Measurements from ENCODE around the gene MAN1A2. TPM values are rescaled to one million over a fixed set of nuclear protein-coding genes. Genes with fewer than 3 reads are reported as not detected.

Gene MAN1A2
- total and polyA plus RNA-seq, 11 donors, result 5.1 to 36.5 (median 19.9) TPM

GRCh38 chr1:117481410-117481809 lies 114.2 kb downstream of the MAN1A2 start:
- Histone ChIP-seq H3K9me3 (peaks cover 0 to 11% (median 0%) of the 10 kb centered on the region in 12 donors), H3K36me3 (peaks cover 0 to 34% (median 3%) of the 10 kb centered on the region in 9 donors), H3K27ac (no peak overlapping the region), H3K27me3 (no peaks in the 10 kb centered on the region), H3K4me3 (no peak overlapping the region), H3K4me1 (no peaks in the 10 kb centered on the region)
- TF ChIP-seq POLR2A (IDR thresholded peaks at IDR 0.05), result no peak
- no peak for TF ChIP-seq CTCF (IDR thresholded peaks at IDR 0.05)
- DNase-seq (no peak), ATAC-seq (no peak)
- intact Hi-C loops (cut with DNase I), result no loop called here
- WGBS, 4 donors, result 93 to 100% (median 96%) methylated on average over 1 of the region's 1 CpG

- peaks cover 0 to 40% (median 0%) of the 10 kb centered on the region in 9 donors for H3K36me3 ChIP-seq
- DNase-seq (no peak), ATAC-seq (no peak)
- H3K4me3 ChIP-seq, result no peak overlapping the region
- H3K27ac ChIP-seq, result no peak overlapping the region
- no peaks in the 10 kb centered on the region for H3K9me3 ChIP-seq
- 93 to 98% (median 94%) methylated on average over 2 of the region's 2 CpGs for WGBS, 4 donors
- no peak for TF ChIP-seq POLR2A (IDR thresholded peaks at IDR 0.05)
- no peak for TF ChIP-seq CTCF (IDR thresholded peaks at IDR 0.05)
- no peaks in the 10 kb centered on the region for H3K27me3 ChIP-seq
- intact Hi-C loops (cut with DNase I), result no loop called here
- H3K4me1 ChIP-seq, result no peaks in the 10 kb centered on the region
These were observed 126.7 kb downstream of the MAN1A2 start for GRCh38 chr1:117493906-117494305.

GRCh38 chr1:117495068-117495467 lies 127.8 kb downstream of the MAN1A2 start:
- DNase-seq, result no peak
- Histone ChIP-seq H3K27me3 (no peaks in the 10 kb centered on the region), H3K27ac (no peak overlapping the region), H3K36me3 (peaks cover 0 to 48% (median 7%) of the 10 kb centered on the region in 9 donors), H3K4me1 (no peaks in the 10 kb centered on the region), H3K4me3 (no peak overlapping the region), H3K9me3 (no peaks in the 10 kb centered on the region)
- no peak for TF ChIP-seq CTCF (IDR thresholded peaks at IDR 0.05)
- no peak for TF ChIP-seq POLR2A (IDR thresholded peaks at IDR 0.05)
- WGBS, 4 donors, result 94 to 99% (median 98%) methylated on average over 1 of the region's 1 CpG
- ATAC-seq, result no peak
- intact Hi-C loops (cut with DNase I), result no loop called here

GRCh38 chr1:117499071-117499470 lies 131.8 kb downstream of the MAN1A2 start:
- WGBS, 4 donors, result 93 to 100% (median 98%) methylated on average over 2 of the region's 2 CpGs
- H3K27ac ChIP-seq, result no peak overlapping the region
- intact Hi-C loops (cut with DNase I), result no loop called here
- no peak overlapping the region for H3K4me3 ChIP-seq
- peaks cover 0 to 67% (median 22%) of the 10 kb centered on the region in 9 donors for H3K36me3 ChIP-seq
- no peaks in the 10 kb centered on the region for H3K27me3 ChIP-seq
- DNase-seq, result no peak
- no peak for ATAC-seq
- H3K4me1 ChIP-seq, result no peaks in the 10 kb centered on the region
- TF ChIP-seq CTCF (IDR thresholded peaks at IDR 0.05) (no peak), POLR2A (IDR thresholded peaks at IDR 0.05) (no peak)
- no peaks in the 10 kb centered on the region for H3K9me3 ChIP-seq

Measured in heart left ventricle (tissue), 16 donors.